OCI-LY1 (cell line): ENCODE data around the gene RASGRF1.

Source experiments
- H2AFZ ChIP-seq: fragments of 200-600 bp; sonication (generic), shearing (Covaris generic); 2 replicates; pipeline ENCODE4 v1.6.0; 2014; ENCODE audit warnings: antibody characterized with exemption, mild to moderate bottlenecking, low read length
- H3F3A ChIP-seq: fragments of 200-600 bp; sonication (generic), shearing (Covaris generic); 2 replicates; pipeline ENCODE4 v1.6.0; 2014; ENCODE audit warnings: mild to moderate bottlenecking, antibody characterized with exemption, low read length, moderate library complexity; ENCODE audit not compliant: insufficient read depth
- H3K27ac ChIP-seq: fragments of 200-600 bp; sonication (generic); 2 replicates; pipeline ENCODE4 v1.5.1; 2014; ENCODE audit warnings: low read length, mixed run types, mild to moderate bottlenecking, low read depth; ENCODE audit not compliant: poor library complexity, severe bottlenecking
- H3K27me3 ChIP-seq: fragments of 200-600 bp; sonication (generic); 2 replicates; pipeline ENCODE4 v1.6.0; 2014; ENCODE audit warnings: antibody characterized with exemption, mild to moderate bottlenecking, low read length, moderate library complexity; ENCODE audit not compliant: insufficient read depth
- H3K36me3 ChIP-seq: fragments of 200-600 bp; sonication (generic); 2 replicates; pipeline ENCODE4 v1.6.1; 2014; ENCODE audit warnings: mild to moderate bottlenecking, antibody characterized with exemption, low read length, moderate library complexity, mixed read lengths; ENCODE audit not compliant: insufficient read depth
- H3K4me1 ChIP-seq: fragments of 200-600 bp; sonication (generic); 2 replicates; pipeline ENCODE4 v1.5.1; 2014; ENCODE audit warnings: mild to moderate bottlenecking, low read length, moderate library complexity; ENCODE audit not compliant: insufficient read depth, severe bottlenecking
- H3K4me2 ChIP-seq: fragments of 200-600 bp; sonication (generic), shearing (Covaris generic); 2 replicates; pipeline ENCODE4 v1.6.1; 2014; ENCODE audit warnings: low read length
- H3K4me3 ChIP-seq: fragments of 200-600 bp; sonication (generic); 2 replicates; pipeline ENCODE4 v1.5.1; 2014; ENCODE audit warnings: low read length, low read depth, mild to moderate bottlenecking, mixed read lengths; ENCODE audit not compliant: poor library complexity, severe bottlenecking
- H3K79me2 ChIP-seq: fragments of 200-600 bp; shearing (Covaris generic); 2 replicates; pipeline ENCODE4 v1.6.1; 2016; ENCODE audit warnings: mixed run types, low read length, mixed read lengths; ENCODE audit not compliant: insufficient read depth
- H3K9ac ChIP-seq: fragments of 200-600 bp; sonication (generic), shearing (Covaris generic); 2 replicates; pipeline ENCODE4 v1.6.1; 2014; ENCODE audit warnings: mild to moderate bottlenecking, low read length, mixed read lengths
- H3K9me2 ChIP-seq: fragments of 200-600 bp; sonication (generic), shearing (Covaris generic); 2 replicates; pipeline ENCODE4 v1.6.1; 2014; ENCODE audit warnings: low read depth, mild to moderate bottlenecking, low read length, mixed read lengths
- H3K9me3 ChIP-seq: fragments of 200-600 bp; shearing (Covaris generic); 2 replicates; pipeline ENCODE4 v1.6.1; 2014; ENCODE audit warnings: low read length, mixed read lengths
- H4K20me1 ChIP-seq: fragments of 200-600 bp; sonication (generic), shearing (Covaris generic); 2 replicates; pipeline ENCODE4 v1.6.0; 2016; ENCODE audit warnings: mild to moderate bottlenecking, low read length; ENCODE audit not compliant: insufficient read depth
- CTCF ChIP-seq: fragments of 200-600 bp; sonication (generic), shearing (Covaris generic); IDR thresholded peaks from 2 replicates; pipeline ENCODE4 v1.5.1; 2017; ENCODE audit warnings: mild to moderate bottlenecking, antibody characterized with exemption, low read length, moderate library complexity, mixed read lengths
- EZH2 ChIP-seq: fragments of 200-600 bp; sonication (generic), shearing (Covaris generic); IDR thresholded peaks from 2 replicates; pipeline ENCODE4 v1.8.0; 2017; ENCODE audit warnings: borderline replicate concordance, mixed run types, mild to moderate bottlenecking, antibody characterized with exemption, low read length, moderate library complexity, mixed read lengths

The RASGRF1 gene

DNA sequence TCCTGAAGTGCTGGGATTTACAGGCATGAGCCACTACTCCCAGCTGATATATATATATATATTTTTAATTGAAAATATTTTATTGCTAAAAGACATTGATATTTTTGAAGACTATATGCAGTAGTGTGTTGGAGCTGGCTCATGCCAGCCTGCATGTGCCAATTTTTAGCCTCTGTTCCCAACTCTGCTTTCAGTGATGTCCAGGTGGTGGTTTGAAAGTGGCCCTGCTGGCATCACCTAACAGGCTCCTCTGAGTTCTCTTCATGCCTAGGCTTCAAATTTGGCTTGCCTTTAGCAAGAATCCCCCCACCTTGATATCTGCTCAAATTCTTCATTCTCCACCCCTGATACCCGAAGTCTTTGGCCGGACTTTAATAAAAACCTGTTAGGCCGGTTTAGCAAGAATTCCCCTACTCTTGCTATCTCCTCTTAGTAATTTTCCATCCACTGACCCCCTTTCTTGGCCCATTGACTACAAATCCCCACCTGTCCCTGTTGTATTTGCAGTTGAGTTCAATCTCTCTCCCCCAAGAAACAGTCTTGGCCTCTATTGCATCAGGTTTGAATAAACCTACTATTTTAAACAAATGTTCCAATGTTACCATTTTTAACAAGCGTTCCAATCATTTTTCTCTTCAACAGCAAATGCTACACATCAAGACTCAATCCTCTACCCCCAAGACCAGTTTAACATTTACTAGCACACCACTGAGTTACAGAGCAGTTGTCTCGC is 121.9 kb downstream of the RASGRF1 start:
- no peaks in the 10 kb centered on the region for H3K9me2 ChIP-seq
- no peaks in the 10 kb centered on the region for H3F3A ChIP-seq
- H3K9ac ChIP-seq, result no peak overlapping the region
- H3K36me3 ChIP-seq, result no peaks in the 10 kb centered on the region
- no peaks in the 10 kb centered on the region for H3K27me3 ChIP-seq
- H3K79me2 ChIP-seq, result no peaks in the 10 kb centered on the region
- no peak overlapping the region for H2AFZ ChIP-seq
- TF ChIP-seq EZH2, result no peak
- no peak for TF ChIP-seq CTCF
- H3K27ac ChIP-seq, result no peak overlapping the region
- H3K4me3 ChIP-seq, result no peak overlapping the region
- H4K20me1 ChIP-seq, result no peaks in the 10 kb centered on the region
- no peaks in the 10 kb centered on the region for H3K9me3 ChIP-seq
- no peaks in the 10 kb centered on the region for H3K4me1 ChIP-seq
- no peak overlapping the region for H3K4me2 ChIP-seq

GRCh38 chr15:78968114-78968513 is 122.5 kb downstream of the RASGRF1 start:
- Histone ChIP-seq H2AFZ (no peak overlapping the region), H3K79me2 (no peaks in the 10 kb centered on the region), H3K9me3 (no peaks in the 10 kb centered on the region), H3K9ac (no peak overlapping the region), H3K4me2 (no peak overlapping the region), H4K20me1 (no peaks in the 10 kb centered on the region), H3K9me2 (no peaks in the 10 kb centered on the region), H3K36me3 (no peaks in the 10 kb centered on the region), H3F3A (no peaks in the 10 kb centered on the region), H3K27me3 (no peaks in the 10 kb centered on the region), H3K27ac (no peak overlapping the region), H3K4me1 (no peaks in the 10 kb centered on the region), H3K4me3 (no peak overlapping the region)
- TF ChIP-seq CTCF (no peak), EZH2 (no peak)

DNA sequence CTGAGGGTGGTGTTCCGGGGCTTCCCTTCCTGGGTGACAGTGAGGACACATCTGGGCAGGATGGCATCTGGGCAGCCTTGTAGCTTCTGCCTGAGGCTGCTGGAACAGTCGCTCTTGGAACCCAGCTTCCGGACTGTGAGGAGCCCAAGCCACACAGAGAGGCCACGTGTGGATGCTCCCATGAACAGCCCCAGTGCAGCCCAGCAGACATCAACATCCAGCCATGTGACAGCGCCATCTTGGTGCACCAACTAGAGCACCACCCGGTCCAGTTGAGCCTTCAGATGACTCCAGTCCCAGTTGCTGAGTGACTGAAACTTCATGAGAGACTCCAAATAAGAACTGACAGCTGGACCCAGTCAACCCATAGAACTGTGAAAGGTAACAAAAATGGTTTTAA is 130.3 kb downstream of the RASGRF1 start:
- Histone ChIP-seq H3K9ac (no peak overlapping the region), H3K4me1 (no peaks in the 10 kb centered on the region), H3K27me3 (no peaks in the 10 kb centered on the region), H3F3A (no peaks in the 10 kb centered on the region), H3K4me2 (no peak overlapping the region), H4K20me1 (no peaks in the 10 kb centered on the region), H3K27ac (no peak overlapping the region), H3K4me3 (no peak overlapping the region), H3K79me2 (no peaks in the 10 kb centered on the region), H3K9me2 (no peaks in the 10 kb centered on the region), H3K36me3 (no peaks in the 10 kb centered on the region; the same call in 1 of the 2 replicates), H2AFZ (no peak overlapping the region), H3K9me3 (no peaks in the 10 kb centered on the region)
- no peak for TF ChIP-seq EZH2
- TF ChIP-seq CTCF, result no peak
